GM12801 (cell line): ENCODE data around the gene ADAR.

Experiments used
- TF ChIP-seq, protein P1 (sequence below): IDR thresholded peaks from one replicate; pipeline ENCODE4 v1.5.1; 2011; ENCODE audit warnings: control low read depth; ENCODE audit not compliant: insufficient read length; ENCODE audit errors: extremely low read depth

The ADAR gene

DNA sequence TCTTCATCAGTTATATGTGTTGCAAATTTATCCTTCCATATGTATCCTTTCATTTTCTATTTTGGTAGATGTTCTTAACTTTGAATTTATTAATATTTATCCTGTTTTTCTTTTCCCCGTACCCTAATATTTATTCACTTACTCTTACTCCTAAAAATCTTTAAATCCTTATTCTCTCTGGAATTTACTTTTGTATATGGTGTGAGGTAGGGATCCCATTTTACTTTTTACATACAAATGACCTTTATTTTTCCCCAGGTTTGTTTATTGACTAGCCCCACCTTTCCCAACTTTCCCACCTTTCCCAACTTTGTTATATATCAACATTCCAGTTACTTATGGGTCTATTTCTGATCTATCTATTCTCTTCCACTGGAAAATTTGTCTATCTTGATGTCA, 21.7 kb upstream of the ADAR start:
- TF ChIP-seq, protein P1, sequence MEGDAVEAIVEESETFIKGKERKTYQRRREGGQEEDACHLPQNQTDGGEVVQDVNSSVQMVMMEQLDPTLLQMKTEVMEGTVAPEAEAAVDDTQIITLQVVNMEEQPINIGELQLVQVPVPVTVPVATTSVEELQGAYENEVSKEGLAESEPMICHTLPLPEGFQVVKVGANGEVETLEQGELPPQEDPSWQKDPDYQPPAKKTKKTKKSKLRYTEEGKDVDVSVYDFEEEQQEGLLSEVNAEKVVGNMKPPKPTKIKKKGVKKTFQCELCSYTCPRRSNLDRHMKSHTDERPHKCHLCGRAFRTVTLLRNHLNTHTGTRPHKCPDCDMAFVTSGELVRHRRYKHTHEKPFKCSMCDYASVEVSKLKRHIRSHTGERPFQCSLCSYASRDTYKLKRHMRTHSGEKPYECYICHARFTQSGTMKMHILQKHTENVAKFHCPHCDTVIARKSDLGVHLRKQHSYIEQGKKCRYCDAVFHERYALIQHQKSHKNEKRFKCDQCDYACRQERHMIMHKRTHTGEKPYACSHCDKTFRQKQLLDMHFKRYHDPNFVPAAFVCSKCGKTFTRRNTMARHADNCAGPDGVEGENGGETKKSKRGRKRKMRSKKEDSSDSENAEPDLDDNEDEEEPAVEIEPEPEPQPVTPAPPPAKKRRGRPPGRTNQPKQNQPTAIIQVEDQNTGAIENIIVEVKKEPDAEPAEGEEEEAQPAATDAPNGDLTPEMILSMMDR, result no peak

DNA sequence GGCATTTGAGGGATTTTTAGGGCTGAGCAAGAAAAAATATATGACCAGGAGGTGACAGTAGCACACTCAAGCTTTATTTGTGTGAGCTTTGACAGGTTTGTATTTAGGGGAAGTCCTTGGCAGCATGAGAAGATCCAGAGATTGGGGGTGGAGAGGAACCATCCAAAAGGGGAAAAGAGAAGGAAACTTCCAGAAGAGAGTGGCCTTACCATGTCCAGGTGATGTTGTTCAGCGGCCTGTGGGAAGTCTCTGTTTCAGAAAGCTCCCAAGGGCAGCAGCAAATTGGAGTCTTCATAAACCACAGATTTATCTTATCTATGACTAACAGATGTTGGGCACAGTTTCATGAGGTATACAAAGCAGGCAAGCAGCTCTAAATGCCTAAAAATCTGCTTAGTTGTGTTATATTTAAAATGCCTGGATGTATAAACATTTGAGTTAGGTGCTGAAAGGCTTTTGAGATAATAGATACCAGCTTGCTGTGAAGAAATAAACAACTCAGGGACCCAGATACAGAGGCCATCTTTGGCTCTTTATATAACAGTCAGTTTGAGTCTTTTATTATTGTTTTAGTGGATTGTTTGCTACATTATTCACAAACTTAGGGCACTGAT, 21.2 kb upstream of the ADAR start:
- TF ChIP-seq, protein P1, result no peak

DNA sequence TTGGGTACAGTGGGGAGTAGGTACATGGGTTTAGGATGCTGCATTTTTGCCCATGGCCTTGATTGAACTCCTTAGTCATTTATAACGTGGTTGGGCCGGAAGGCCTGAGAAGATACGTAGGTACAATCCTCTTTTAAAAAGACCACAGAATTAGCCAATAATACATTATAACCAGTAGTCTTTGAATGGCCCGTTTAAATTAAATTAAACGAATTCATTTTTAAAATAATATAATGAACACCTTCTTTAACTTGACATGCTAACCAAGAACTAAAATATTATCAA, 20.1 kb upstream of the ADAR start:
- TF ChIP-seq, protein P1, result no peak

DNA sequence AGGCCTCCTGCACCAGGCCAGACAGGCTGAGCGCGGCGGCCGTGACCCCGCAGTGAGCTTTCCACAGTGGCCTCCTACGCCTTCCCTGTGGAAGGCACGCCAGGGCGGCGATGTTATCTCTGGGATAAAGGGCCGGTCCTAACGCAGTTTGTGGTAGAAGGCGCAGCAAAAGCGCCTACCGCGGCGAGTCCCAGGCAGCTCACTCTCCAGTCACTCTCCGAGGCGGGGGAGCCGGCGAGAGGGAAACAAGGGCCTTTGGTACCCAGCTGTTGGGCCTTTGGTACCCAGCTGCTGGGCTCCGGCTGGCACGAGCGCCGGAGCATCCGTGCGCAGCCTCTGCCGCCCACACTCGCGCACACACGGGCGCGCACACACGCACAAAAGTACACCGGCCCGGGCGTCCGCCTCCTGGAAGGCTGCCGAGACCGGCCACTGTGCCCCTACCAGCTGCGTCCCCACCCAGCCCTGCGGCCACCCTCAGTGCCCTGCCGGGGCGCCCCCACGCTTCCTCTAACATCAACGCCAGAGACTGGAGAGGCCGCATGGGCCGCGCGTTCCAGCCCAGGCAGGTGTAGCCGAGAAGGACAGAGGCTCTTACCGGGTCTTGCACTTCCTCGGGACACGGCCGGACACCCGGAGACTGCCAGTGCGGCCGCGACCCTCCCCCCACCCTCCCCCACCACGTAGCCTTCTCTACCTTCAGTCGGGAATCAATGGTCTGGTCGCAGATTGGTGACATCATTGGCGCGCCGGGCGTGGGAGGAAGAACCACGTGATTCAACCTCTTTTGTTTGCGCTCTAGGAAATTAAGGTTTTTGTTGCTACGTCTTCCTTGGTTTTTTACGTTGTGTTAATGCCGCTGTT, 19.5 kb upstream of the ADAR start:
- TF ChIP-seq, protein P1, result no peak

- TF ChIP-seq, protein P1, result no peak
Observed at GRCh38 chr1:154626456-154627256, 18.7 kb upstream of the ADAR start.

GRCh38 chr1:154624746-154625643, 17.0 kb upstream of the ADAR start:
- TF ChIP-seq, protein P1, result no peak
